Brain microvascular endothelial cell (primary cell): ENCODE results near the gene ADAD2.

Source experiments
- DNase-seq: peaks from one replicate; pipeline ENCODE4 v3.0.0-alpha.2; 2020
- H3K27ac ChIP-seq: fragments of 250-450 bp; sonication (Bioruptor Pico); 2 replicates; pipeline ENCODE4 v1.5.1; 2020; ENCODE audit warnings: mild to moderate bottlenecking, moderate library complexity
- H3K27me3 ChIP-seq: fragments of 250-450 bp; sonication (Bioruptor Pico); replicated peaks from 2 replicates; pipeline ENCODE4 v1.5.1; 2020; ENCODE audit warnings: mild to moderate bottlenecking
- H3K36me3 ChIP-seq: fragments of 250-450 bp; sonication (Bioruptor Pico); replicated peaks from 2 replicates; pipeline ENCODE4 v1.5.1; 2020; ENCODE audit warnings: mild to moderate bottlenecking
- H3K4me3 ChIP-seq: 2 replicates; pipeline ENCODE4 v1.5.1; 2011; ENCODE audit warnings: low read depth, mild to moderate bottlenecking, control low read depth, low read length, moderate library complexity
- CTCF ChIP-seq: IDR thresholded peaks from 2 replicates; pipeline ENCODE4 v1.5.1; 2011; ENCODE audit warnings: low read depth, mild to moderate bottlenecking, moderate library complexity, low read length, control low read depth, inconsistent platforms; ENCODE audit errors: missing control alignments
- in situ Hi-C: cut with HindIII; loops from 2 replicates; pipeline ENCODE4 v1.10.0; 2017; ENCODE audit warnings: low sequenced_read_pairs, low pct_ligation_motif_present

The ADAD2 gene

GRCh38 chr16:84186685-84187437 is 4.1 kb upstream of the ADAD2 start, which contains the start of gene TAF1C:
TSS of gene TAF1C (minus strand) at chr16:84187057. CDS start at chr16:84184988, 2,069 bp downstream.
- peak within 1 kb of the TSS; percentile 10 for H3K27ac ChIP-seq
- in situ Hi-C loops = no loop called here
- DNase-seq = peak; percentile 89
- H3K4me3 ChIP-seq = peak within 1 kb of the TSS; percentile 98
- no peaks in the 10 kb centered on the region for H3K27me3 ChIP-seq
- peak; percentile 95 for TF ChIP-seq CTCF
- H3K36me3 ChIP-seq = peaks cover 20% of the 10 kb centered on the region

- Histone ChIP-seq H3K27me3 (no peaks in the 10 kb centered on the region), H3K36me3 (no peaks in the 10 kb centered on the region), H3K4me3 (no peak overlapping the region), H3K27ac (no peak overlapping the region)
- DNase-seq = no peak
- in situ Hi-C loops = no loop called here
- no peak for TF ChIP-seq CTCF
These were observed 509 bp downstream of the ADAD2 start for GRCh38 chr16:84191466-84191865.

GRCh38 chr16:84193480-84193879 is 2.5 kb downstream of the ADAD2 start:
- H3K27ac ChIP-seq = no peak overlapping the region
- in situ Hi-C loops = no loop called here
- DNase-seq = no peak

GRCh38 chr16:84194018-84194417 is 3.1 kb downstream of the ADAD2 start:
- Histone ChIP-seq H3K4me3 (no peak overlapping the region), H3K27me3 (no peaks in the 10 kb centered on the region), H3K36me3 (no peaks in the 10 kb centered on the region), H3K27ac (no peak overlapping the region)
- TF ChIP-seq CTCF = no peak
- DNase-seq = no peak
- in situ Hi-C loops = no loop called here

More at GRCh38 chr16:84193480-84193879, 2.5 kb downstream of the ADAD2 start:
- Histone ChIP-seq H3K27me3 (no peaks in the 10 kb centered on the region), H3K36me3 (no peaks in the 10 kb centered on the region), H3K4me3 (no peak overlapping the region)
- TF ChIP-seq CTCF = no peak

- no peak overlapping the region for H3K4me3 ChIP-seq
- DNase-seq = no peak
- H3K36me3 ChIP-seq = no peaks in the 10 kb centered on the region
- H3K27me3 ChIP-seq = no peaks in the 10 kb centered on the region
- TF ChIP-seq CTCF = no peak
- H3K27ac ChIP-seq = no peak overlapping the region
- in situ Hi-C loops = no loop called here
These were observed 3.7 kb downstream of the ADAD2 start for GRCh38 chr16:84194470-84195200.
